ES-I3 (cell line): ENCODE measurements around the gene TRIM54.

Source experiments
- H3K36me3 ChIP-seq: 2 replicates; pipeline ENCODE4 v1.6.1; 2013; ENCODE audit warnings: mild to moderate bottlenecking, low read length, control low read depth, moderate library complexity; ENCODE audit not compliant: insufficient read depth
- H3K4me1 ChIP-seq: 2 replicates; pipeline ENCODE4 v1.6.1; 2013; ENCODE audit warnings: mild to moderate bottlenecking, control low read depth, low read length; ENCODE audit not compliant: insufficient read depth
- H3K9ac ChIP-seq: 2 replicates; pipeline ENCODE4 v1.6.1; 2013; ENCODE audit warnings: low read depth, mild to moderate bottlenecking, low read length, moderate library complexity
- H3K9me3 ChIP-seq: 2 replicates; pipeline ENCODE4 v1.6.1; 2013; ENCODE audit warnings: mild to moderate bottlenecking, low read length, moderate library complexity; ENCODE audit not compliant: control insufficient read depth, insufficient read depth

Gene TRIM54

DNA sequence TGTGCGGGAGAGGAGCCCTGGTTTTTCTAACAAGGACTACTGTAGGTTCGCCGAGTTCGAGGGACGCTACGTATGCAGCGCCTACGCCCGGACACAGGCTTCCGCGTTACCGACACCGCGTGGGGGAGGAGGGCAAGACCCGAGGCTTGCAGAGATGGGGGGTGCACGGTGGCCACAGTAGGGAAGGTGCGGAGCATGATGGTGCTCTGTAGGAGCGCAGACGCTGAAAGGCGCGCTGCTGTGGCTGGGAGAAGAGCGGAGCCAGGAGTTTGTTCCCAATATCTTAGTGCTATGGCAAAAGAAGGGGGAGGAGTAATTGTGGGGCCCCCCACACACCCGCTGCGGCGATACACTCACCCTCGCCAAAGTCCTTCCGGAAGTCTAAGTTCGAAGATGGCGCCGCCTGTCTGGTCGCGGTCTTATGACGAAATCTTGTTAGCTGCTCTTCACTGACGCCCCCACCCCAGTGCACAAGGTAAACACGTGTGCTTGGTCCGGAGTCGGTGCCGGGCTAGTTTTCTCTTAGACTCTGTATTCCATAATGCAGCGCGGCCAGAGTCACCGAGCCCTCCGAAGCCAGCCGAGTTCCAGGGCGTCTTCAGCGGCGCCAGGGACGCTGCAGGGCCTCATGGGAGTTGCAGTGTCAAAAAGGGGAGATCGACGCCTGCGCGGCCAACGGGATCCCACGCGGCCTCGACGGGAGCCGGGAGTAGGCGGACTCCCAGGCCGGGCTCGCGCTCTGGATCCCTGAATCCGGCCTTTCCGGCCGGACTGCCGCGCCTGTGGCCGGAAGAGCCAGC, 74.4 kb downstream of the TRIM54 start, which contains the start of gene GTF3C2:
GTF3C2 (minus strand) TSS at position 383 of the 800 bp plus-strand sequence. CDS start 13,210 bp downstream, outside the sequence.
- Histone ChIP-seq H3K9me3 (no peaks in the 10 kb centered on the region), H3K4me1 (peaks cover 17% of the 10 kb centered on the region; the same call in 1 of the 2 replicates), H3K36me3 (no peaks in the 10 kb centered on the region), H3K9ac (peak within 1 kb of the TSS; percentile 82)
